Upper lobe of left lung (tissue), 4 donors: Measurements from ENCODE around the gene FAF1.

ENCODE experiments used
- EP300 ChIP-seq, 4 donors: sonication (generic); formaldehyde crosslinking; IDR thresholded peaks; one replicate each; pipeline ENCODE4 v1.5.1; 2017; ENCODE audit warnings: antibody characterized with exemption in 4 of 4, control low read depth in 2 of 4
- TF ChIP-seq, protein P1 (sequence below), 6 experiments: fragments of 450-650 bp in 4 of 6; fragments of 200-600 bp in 2 of 6; sonication (generic) in 2 of 6; IDR thresholded peaks; one replicate each; pipeline ENCODE4 v1.5.1; 2016 to 2019; ENCODE audit warnings: antibody characterized with exemption in 6 of 6

DNA sequence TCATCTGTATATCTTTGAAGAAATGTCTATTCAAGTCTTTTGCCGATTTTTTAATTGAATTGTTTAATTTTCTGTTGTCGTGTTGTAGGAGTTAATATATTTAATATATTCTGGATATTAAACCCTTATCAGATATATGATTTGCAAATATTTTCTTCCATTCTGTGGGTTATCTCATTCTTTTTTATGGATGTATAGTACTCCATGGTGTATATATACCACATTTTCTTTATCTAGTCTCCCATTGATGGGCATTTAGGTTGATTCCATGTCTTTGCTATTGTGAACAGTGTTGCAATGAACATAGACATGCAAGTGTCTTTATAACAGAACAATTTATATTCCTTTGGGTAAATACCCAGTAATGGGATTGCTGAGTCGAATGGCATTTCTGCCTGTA lies 436.5 kb downstream of the FAF1 start:
- TF ChIP-seq, protein P1, sequence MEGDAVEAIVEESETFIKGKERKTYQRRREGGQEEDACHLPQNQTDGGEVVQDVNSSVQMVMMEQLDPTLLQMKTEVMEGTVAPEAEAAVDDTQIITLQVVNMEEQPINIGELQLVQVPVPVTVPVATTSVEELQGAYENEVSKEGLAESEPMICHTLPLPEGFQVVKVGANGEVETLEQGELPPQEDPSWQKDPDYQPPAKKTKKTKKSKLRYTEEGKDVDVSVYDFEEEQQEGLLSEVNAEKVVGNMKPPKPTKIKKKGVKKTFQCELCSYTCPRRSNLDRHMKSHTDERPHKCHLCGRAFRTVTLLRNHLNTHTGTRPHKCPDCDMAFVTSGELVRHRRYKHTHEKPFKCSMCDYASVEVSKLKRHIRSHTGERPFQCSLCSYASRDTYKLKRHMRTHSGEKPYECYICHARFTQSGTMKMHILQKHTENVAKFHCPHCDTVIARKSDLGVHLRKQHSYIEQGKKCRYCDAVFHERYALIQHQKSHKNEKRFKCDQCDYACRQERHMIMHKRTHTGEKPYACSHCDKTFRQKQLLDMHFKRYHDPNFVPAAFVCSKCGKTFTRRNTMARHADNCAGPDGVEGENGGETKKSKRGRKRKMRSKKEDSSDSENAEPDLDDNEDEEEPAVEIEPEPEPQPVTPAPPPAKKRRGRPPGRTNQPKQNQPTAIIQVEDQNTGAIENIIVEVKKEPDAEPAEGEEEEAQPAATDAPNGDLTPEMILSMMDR (IDR thresholded peaks at IDR 0.05): no peak
- no peak for TF ChIP-seq EP300 (IDR thresholded peaks at IDR 0.05)
